Measurements from ENCODE around the gene PTPRN2. TPM values are rescaled to one million over a fixed set of nuclear protein-coding genes. Genes with fewer than 3 reads are reported as not detected.

PTPRN2 gene
- total RNA-seq, 1 donor from 2014 or later = 32.2 TPM

DNA sequence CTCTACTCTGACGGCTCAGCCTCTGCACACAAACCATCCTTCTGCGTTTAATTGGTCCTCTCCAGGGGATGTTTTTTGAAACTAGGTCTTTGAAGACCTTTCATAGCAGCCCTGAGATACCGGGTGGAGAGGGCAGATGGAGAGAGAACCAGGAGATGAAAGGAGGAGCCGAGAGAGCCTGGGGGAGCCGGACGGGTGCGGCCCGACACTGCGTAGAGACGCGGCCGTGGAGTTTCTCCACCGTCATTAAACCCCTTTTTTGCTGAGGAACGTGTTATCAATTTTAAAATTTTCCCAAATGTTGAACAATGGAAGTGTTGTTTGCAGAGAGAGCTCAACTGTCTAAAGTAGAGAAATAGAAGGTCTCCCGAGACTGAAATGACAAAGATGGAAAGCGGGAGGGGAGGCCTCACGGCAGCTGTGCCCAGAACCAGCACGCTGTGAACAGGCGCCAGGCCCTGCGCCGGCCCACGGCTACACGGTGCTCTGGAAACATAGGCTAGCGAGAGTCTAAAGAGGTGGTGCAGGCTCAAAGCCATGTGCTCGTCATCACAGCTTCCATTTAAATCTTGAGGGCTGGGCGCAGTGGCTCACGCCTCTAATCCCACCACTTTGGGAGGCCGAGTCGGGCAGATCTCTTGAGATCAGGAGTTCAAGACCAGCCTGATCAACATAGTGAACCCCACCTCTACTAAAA is 307.0 kb downstream of the PTPRN2 start:
- Mint-ChIP-seq H3K27ac (ENCODE audit: unreplicated experiment) (no peak overlapping the region), H3K4me1 (no peaks in the 10 kb centered on the region), H3K36me3 (ENCODE audit: low read depth) (no peaks in the 10 kb centered on the region), H3K4me3 (no peak overlapping the region), H3K27me3 (ENCODE audit: low read depth) (no peaks in the 10 kb centered on the region), H3K9me3 (no peaks in the 10 kb centered on the region)
- TF ChIP-seq CTCF (conservative IDR thresholded peaks at IDR 0.05) = no peak
- DNase-seq (ENCODE audit: low read depth, low spot score) = no peak

- H3K4me1 Mint-ChIP-seq = peaks cover under 1% of the 10 kb centered on the region
- no peaks in the 10 kb centered on the region for H3K9me3 Mint-ChIP-seq
These were observed 307.8 kb downstream of the PTPRN2 start for GRCh38 chr7:158279539-158280447.

DNA sequence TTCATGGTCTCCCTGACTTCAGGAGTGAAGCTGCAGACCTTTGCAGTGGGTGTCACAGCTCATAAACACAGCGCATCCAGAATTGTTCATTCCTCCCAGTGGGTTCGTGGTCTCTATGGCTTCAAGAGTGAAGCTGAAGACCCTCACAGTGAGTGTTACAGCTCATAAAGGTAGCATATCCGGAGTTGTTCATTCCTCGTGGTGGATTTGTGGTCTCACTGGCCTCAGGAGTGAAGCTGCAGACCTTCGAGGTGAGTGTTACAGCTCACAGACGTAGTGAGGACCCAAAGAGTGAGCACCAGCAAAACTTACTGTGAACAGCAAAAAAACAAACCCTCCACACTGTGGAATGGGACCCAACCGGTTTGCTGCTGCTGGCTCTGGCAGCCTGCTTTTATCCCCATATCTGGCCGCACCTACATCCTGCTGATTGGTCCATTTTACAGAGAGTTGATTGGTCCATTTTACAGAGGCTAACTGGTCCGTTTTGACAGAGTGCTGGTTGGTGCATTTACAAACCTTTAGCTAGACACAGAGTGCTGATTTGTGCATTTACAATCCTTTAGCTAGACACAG is 308.8 kb downstream of the PTPRN2 start:
- no peak overlapping the region for H3K4me3 Mint-ChIP-seq
- DNase-seq (ENCODE audit: low read depth, low spot score) = no peak
- no peaks in the 10 kb centered on the region for H3K9me3 Mint-ChIP-seq

More at GRCh38 chr7:158279539-158280447, 307.8 kb downstream of the PTPRN2 start:
- DNase-seq (ENCODE audit: low read depth, low spot score) = no peak
- no peaks in the 10 kb centered on the region for H3K36me3 Mint-ChIP-seq (ENCODE audit: low read depth)
- H3K27me3 Mint-ChIP-seq (ENCODE audit: low read depth) = no peaks in the 10 kb centered on the region
- H3K27ac Mint-ChIP-seq (ENCODE audit: unreplicated experiment) = no peak overlapping the region
- no peak for TF ChIP-seq CTCF (conservative IDR thresholded peaks at IDR 0.05)
- H3K4me3 Mint-ChIP-seq = no peak overlapping the region

GRCh38 chr7:158277219-158278141 is 310.1 kb downstream of the PTPRN2 start:
- no peak overlapping the region for H3K27ac Mint-ChIP-seq (ENCODE audit: unreplicated experiment)
- no peak for DNase-seq (ENCODE audit: low read depth, low spot score)
- H3K4me1 Mint-ChIP-seq = peaks cover 4% of the 10 kb centered on the region
- no peaks in the 10 kb centered on the region for H3K36me3 Mint-ChIP-seq (ENCODE audit: low read depth)
- H3K4me3 Mint-ChIP-seq = no peak overlapping the region
- H3K9me3 Mint-ChIP-seq = no peaks in the 10 kb centered on the region
- H3K27me3 Mint-ChIP-seq (ENCODE audit: low read depth) = no peaks in the 10 kb centered on the region
- TF ChIP-seq CTCF (conservative IDR thresholded peaks at IDR 0.05) = no peak

More for the DNA sequence above, 308.8 kb downstream of the PTPRN2 start:
- Mint-ChIP-seq H3K27me3 (ENCODE audit: low read depth) (no peaks in the 10 kb centered on the region), H3K36me3 (ENCODE audit: low read depth) (no peaks in the 10 kb centered on the region), H3K27ac (ENCODE audit: unreplicated experiment) (no peak overlapping the region), H3K4me1 (peaks cover 4% of the 10 kb centered on the region)
- TF ChIP-seq CTCF (conservative IDR thresholded peaks at IDR 0.05) = no peak
